Frontal cortex (tissue), 1 donor: Measurements from ENCODE around the gene KCNMB4. TPM values are rescaled to one million over a fixed set of nuclear protein-coding genes. Genes with fewer than 3 reads are reported as not detected.

ENCODE experiments used
- small RNA-seq: library from RNA; depleted of rRNA; stranded (forward); fragments of <200 nt; gene quantifications from one replicate; pipeline ENCODE3, GENCODE V24; 2014
- total RNA-seq: library from RNA; depleted of rRNA; stranded (reverse); fragments of >200 nt; gene quantifications from one replicate; pipeline ENCODE4 v1.2.3, GENCODE V29; 2014

The KCNMB4 gene
- total RNA-seq, 1 donor from 2014 or later, result 54.2 TPM

Small RNA genes lying within 50 kb of the gene (small RNA-seq; reads per million reads assigned to genes)
- gene RNU4-65P, result not detected

Other genes with a start within 250 kb of the KCNMB4 start
- 172 TPM for gene CNOT2, start 122.9 kb upstream of the KCNMB4 start, total RNA-seq